KMS-11 (cell line): ENCODE data around the gene COA7.
A peak's percentile ranks its signal among the peaks of the same experiment; 100 is the strongest.
"Not testable (repeated sequence)": the region's sequence is repeated elsewhere in the genome, so short reads cannot be mapped to it uniquely, and the experiment has no call there.

Experiments used
- H2AFZ ChIP-seq: fragments of 200-600 bp; sonication (generic); 2 replicates; pipeline ENCODE4 v1.6.1; 2016; ENCODE audit warnings: antibody characterized with exemption, mixed run types, low read depth
- H3K27ac ChIP-seq: fragments of 200-600 bp; sonication (generic); 2 replicates; pipeline ENCODE4 v1.6.1; 2016; ENCODE audit warnings: mild to moderate bottlenecking, mixed run types
- H3K27me3 ChIP-seq: fragments of 200-600 bp; sonication (generic); 2 replicates; pipeline ENCODE4 v1.6.1; 2017; ENCODE audit warnings: mild to moderate bottlenecking, low read depth, mixed run types, moderate library complexity; ENCODE audit not compliant: insufficient read depth
- H3K36me3 ChIP-seq: fragments of 200-600 bp; sonication (generic); 2 replicates; pipeline ENCODE4 v1.6.1; 2017; ENCODE audit warnings: mild to moderate bottlenecking, mixed run types; ENCODE audit not compliant: insufficient read depth
- H3K4me1 ChIP-seq: fragments of 200-600 bp; sonication (generic); 2 replicates; pipeline ENCODE4 v1.6.1; 2016; ENCODE audit warnings: mild to moderate bottlenecking, low read depth, mixed run types; ENCODE audit not compliant: poor library complexity, severe bottlenecking
- H3K4me2 ChIP-seq: fragments of 200-600 bp; sonication (generic); 2 replicates; pipeline ENCODE4 v1.7.0; 2016; ENCODE audit warnings: mild to moderate bottlenecking, mixed run types
- H3K4me3 ChIP-seq: fragments of 200-600 bp; sonication (generic); IDR thresholded peaks from 2 replicates; pipeline ENCODE4 v1.6.1; 2017; ENCODE audit warnings: low read depth, low read length, mixed read lengths; ENCODE audit not compliant: insufficient read depth
- H3K79me2 ChIP-seq: fragments of 200-600 bp; sonication (generic); 2 replicates; pipeline ENCODE4 v1.6.1; 2016; ENCODE audit warnings: low read depth, mixed run types; ENCODE audit not compliant: insufficient read depth
- H3K9ac ChIP-seq: fragments of 200-600 bp; sonication (generic); 2 replicates; pipeline ENCODE4 v1.6.1; 2016; ENCODE audit warnings: mild to moderate bottlenecking, mixed run types
- H4K20me1 ChIP-seq: fragments of 200-600 bp; sonication (generic); 2 replicates; pipeline ENCODE4 v1.6.1; 2016; ENCODE audit warnings: mild to moderate bottlenecking, mixed run types; ENCODE audit not compliant: insufficient read depth
- TF ChIP-seq, protein P1 (sequence below): fragments of 200-600 bp; sonication (generic); conservative IDR thresholded peaks from 2 replicates; pipeline ENCODE4 v1.6.1; 2017; ENCODE audit warnings: low read depth, mild to moderate bottlenecking, antibody characterized with exemption, low read length, moderate library complexity, mixed read lengths

The COA7 gene

GRCh38 chr1:52686261-52686751, 11.8 kb downstream of the COA7 start:
- H3K27ac ChIP-seq, H3K27me3 ChIP-seq, H2AFZ ChIP-seq, H3K4me3 ChIP-seq, H4K20me1 ChIP-seq, H3K9ac ChIP-seq: not testable (repeated sequence)
- H3K4me1 ChIP-seq = peaks cover 23% of the 10 kb centered on the region
- peaks cover 24% of the 10 kb centered on the region; the same call in 1 of the 2 replicates for H3K36me3 ChIP-seq
- peak overlapping the region; percentile 26; the same call in 1 of the 2 replicates for H3K4me2 ChIP-seq
- TF ChIP-seq, protein P1, sequence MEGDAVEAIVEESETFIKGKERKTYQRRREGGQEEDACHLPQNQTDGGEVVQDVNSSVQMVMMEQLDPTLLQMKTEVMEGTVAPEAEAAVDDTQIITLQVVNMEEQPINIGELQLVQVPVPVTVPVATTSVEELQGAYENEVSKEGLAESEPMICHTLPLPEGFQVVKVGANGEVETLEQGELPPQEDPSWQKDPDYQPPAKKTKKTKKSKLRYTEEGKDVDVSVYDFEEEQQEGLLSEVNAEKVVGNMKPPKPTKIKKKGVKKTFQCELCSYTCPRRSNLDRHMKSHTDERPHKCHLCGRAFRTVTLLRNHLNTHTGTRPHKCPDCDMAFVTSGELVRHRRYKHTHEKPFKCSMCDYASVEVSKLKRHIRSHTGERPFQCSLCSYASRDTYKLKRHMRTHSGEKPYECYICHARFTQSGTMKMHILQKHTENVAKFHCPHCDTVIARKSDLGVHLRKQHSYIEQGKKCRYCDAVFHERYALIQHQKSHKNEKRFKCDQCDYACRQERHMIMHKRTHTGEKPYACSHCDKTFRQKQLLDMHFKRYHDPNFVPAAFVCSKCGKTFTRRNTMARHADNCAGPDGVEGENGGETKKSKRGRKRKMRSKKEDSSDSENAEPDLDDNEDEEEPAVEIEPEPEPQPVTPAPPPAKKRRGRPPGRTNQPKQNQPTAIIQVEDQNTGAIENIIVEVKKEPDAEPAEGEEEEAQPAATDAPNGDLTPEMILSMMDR = peak; percentile 86
- peaks cover 21% of the 10 kb centered on the region; the same call in 1 of the 2 replicates for H3K79me2 ChIP-seq

DNA sequence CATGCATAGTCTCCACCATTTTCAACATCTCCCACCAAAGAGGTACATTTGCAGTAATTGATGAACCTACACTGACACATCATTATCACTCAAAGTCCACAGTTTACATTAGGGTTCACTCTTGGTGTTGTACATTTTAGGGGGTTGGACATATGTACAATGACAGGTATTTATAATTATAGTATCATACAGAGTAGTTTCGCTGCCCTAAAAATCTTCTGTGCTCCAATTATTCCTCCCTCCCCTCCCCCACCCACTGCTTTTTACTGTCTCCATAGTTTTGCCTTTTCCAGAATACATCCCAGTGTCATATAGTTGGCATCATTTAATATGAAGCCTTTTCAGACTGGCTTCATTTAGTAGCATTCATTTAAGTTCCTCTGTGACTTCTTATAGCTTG, 13.6 kb downstream of the COA7 start:
- Histone ChIP-seq H3K4me2 (no peak overlapping the region), H3K79me2 (peaks cover 10% of the 10 kb centered on the region; the same call in 1 of the 2 replicates), H3K4me1 (peaks cover 9% of the 10 kb centered on the region), H3K27me3 (no peaks in the 10 kb centered on the region), H4K20me1 (no peaks in the 10 kb centered on the region; the same call in 1 of the 2 replicates), H2AFZ (no peak overlapping the region), H3K27ac (no peak overlapping the region), H3K9ac (no peak overlapping the region), H3K4me3 (no peak overlapping the region), H3K36me3 (peaks cover 14% of the 10 kb centered on the region; the same call in 1 of the 2 replicates)
- TF ChIP-seq, protein P1 = no peak

GRCh38 chr1:52683367-52683940, 14.7 kb downstream of the COA7 start:
- peaks cover 14% of the 10 kb centered on the region; the same call in 1 of the 2 replicates for H3K36me3 ChIP-seq
- H3K4me1 ChIP-seq = peaks cover 9% of the 10 kb centered on the region
- peaks cover 4% of the 10 kb centered on the region; the same call in 1 of the 2 replicates for H3K79me2 ChIP-seq
- TF ChIP-seq, protein P1 = no peak
- no peak overlapping the region for H3K4me3 ChIP-seq
- no peaks in the 10 kb centered on the region for H3K27me3 ChIP-seq
- no peak overlapping the region for H3K27ac ChIP-seq
- no peak overlapping the region for H3K9ac ChIP-seq
- no peaks in the 10 kb centered on the region; the same call in 1 of the 2 replicates for H4K20me1 ChIP-seq
- H3K4me2 ChIP-seq = no peak overlapping the region
- no peak overlapping the region for H2AFZ ChIP-seq

DNA sequence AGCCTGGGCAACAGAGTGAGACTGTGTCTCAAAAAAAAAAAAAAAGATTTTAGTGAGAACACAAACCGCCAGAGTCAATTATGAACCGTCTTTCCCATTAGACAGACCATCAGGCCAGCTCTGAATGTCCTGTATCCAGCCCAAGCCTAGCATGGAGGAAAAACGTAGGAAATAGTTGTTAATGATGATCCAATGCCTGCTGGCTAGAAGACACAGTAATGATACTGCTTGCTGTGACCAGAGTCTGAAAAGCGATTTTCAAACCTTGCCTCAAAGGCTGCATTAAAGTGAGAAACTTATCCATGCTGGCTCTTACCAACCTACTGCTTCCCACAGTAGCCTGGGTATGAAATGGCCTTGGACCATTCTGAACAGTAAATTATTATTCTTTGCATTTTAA, 17.0 kb downstream of the COA7 start:
- TF ChIP-seq, protein P1 = no peak
- Histone ChIP-seq H3K9ac (no peak overlapping the region), H3K27ac (no peak overlapping the region), H2AFZ (no peak overlapping the region), H4K20me1 (no peaks in the 10 kb centered on the region), H3K36me3 (no peaks in the 10 kb centered on the region), H3K4me3 (no peak overlapping the region), H3K79me2 (no peaks in the 10 kb centered on the region), H3K4me2 (no peak overlapping the region), H3K4me1 (peaks cover 3% of the 10 kb centered on the region), H3K27me3 (no peaks in the 10 kb centered on the region)
